Measurements from ENCODE around the gene RGS8. TPM values are rescaled to one million over a fixed set of nuclear protein-coding genes. Genes with fewer than 3 reads are reported as not detected.
A peak's percentile ranks its signal among the peaks of the same experiment; 100 is the strongest.

The RGS8 gene
- total and polyA plus RNA-seq, 10 of the 15 experiments (the other 5 are each of a cell fraction or from before 2014, with no cell fraction given) = 0.03 to 0.62 (median 0.33) TPM

DNA sequence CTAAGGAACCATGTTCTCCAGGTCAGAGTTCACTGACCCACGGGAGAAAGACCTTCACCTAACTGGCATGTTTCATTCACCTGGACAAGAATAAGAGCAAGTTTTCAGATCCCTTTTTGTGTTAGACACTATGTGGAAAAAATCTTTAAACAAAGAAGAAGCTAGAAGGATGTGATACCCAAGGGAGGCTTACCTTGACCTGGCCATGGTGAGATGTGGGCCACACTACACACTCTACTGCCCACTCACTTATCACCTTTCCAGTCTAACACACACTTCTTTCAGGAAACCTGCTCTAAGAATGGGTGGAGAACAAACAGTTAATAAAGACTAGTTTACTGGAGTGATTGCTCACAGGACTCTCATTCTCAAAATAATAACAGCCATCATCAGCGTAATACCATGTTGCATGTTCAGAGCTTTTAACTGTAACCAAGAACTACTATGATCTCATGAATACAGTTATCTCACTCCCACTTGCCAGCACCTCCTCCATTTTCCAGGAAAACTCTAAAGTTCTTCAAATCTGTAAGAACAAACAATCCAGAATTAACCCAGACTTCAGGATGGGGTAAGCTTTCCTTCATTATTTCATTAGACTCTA, 1.4 kb downstream of the RGS8 start:
- no peak for DNase-seq (ENCODE audit: low read depth, low spot score)
- ChIA-PET POLR2A (interaction anchor here (0.7 to 1.7 kb wide), 5 partner anchors 7 to 82 kb away, joined by 3 to 5 read pairs (median 3); no protein-coding TSS in a partner anchor), CTCF (interaction anchor here (1.1 to 4.3 kb wide), 7 partner anchors 8 to 100 kb away, joined by 3 to 33 read pairs (median 6); no protein-coding TSS in a partner anchor), RAD21 (ENCODE audit: unreplicated experiment) (interaction anchor here (0.7 to 4.6 kb wide), 13 partner anchors 11 to 100 kb away, joined by 3 to 31 read pairs (median 4); partner anchors contain the start of gene RGS16), SMC1A (ENCODE audit: uncharacterized antibody, unreplicated experiment) (interaction anchor here (0.7 to 7.8 kb wide), 18 partner anchors 8 to 898 kb away, joined by 3 to 58 read pairs (median 4); no protein-coding TSS in a partner anchor)
- H3K4me3 ChIP-seq = no peak overlapping the region
- intact Hi-C loops (cut with micrococcal nuclease; ENCODE audit: unreplicated experiment) (no loop called here), in situ Hi-C loops (cut with MboI) (no loop called here)
- H3K79me2 ChIP-seq (ENCODE audit: control insufficient read depth, insufficient read depth, low read length) = no peaks in the 10 kb centered on the region
- H3K4me2 ChIP-seq (ENCODE audit: control insufficient read depth, insufficient read depth) = no peak overlapping the region
- no TSS peak for BruUV-seq (replicated peaks)
- no peaks in the 10 kb centered on the region for H4K20me1 ChIP-seq (ENCODE audit: control insufficient read depth, insufficient read depth)
- FAIRE-seq = no peak
- peaks cover 18% of the 10 kb centered on the region; the same call in 1 of the 2 replicates for H3K4me1 ChIP-seq (ENCODE audit: control insufficient read depth, insufficient read depth, low read length)
- no peaks in the 10 kb centered on the region for H3K9me3 ChIP-seq (replicated peaks; ENCODE audit: control insufficient read depth, insufficient read depth, low read length)
- no peak overlapping the region for H3K9ac ChIP-seq (ENCODE audit: control insufficient read depth, insufficient read depth, low read length)
- 50% methylated on average over 2 of the region's 2 CpGs for WGBS (ENCODE audit: insufficient coverage, insufficient replicate concordance, low lambda C conversion rate, missing lambda C conversion rate)
- H2AFZ ChIP-seq (ENCODE audit: control insufficient read depth, low read depth, low read length) = no peak overlapping the region
- no peak overlapping the region for H3K27ac ChIP-seq (ENCODE audit: control insufficient read depth, insufficient read depth)
- ATAC-seq = peak; percentile 58
- H3K36me3 ChIP-seq (ENCODE audit: control insufficient read depth in 2 of 2, insufficient read depth in 2 of 2, low read length in 1 of 2) = no peaks in the 10 kb centered on the region
- no peak for TF ChIP-seq SREBF1 (IDR thresholded peaks at IDR 0.05; ENCODE audit: low read length)
- TF ChIP-seq, protein P1, sequence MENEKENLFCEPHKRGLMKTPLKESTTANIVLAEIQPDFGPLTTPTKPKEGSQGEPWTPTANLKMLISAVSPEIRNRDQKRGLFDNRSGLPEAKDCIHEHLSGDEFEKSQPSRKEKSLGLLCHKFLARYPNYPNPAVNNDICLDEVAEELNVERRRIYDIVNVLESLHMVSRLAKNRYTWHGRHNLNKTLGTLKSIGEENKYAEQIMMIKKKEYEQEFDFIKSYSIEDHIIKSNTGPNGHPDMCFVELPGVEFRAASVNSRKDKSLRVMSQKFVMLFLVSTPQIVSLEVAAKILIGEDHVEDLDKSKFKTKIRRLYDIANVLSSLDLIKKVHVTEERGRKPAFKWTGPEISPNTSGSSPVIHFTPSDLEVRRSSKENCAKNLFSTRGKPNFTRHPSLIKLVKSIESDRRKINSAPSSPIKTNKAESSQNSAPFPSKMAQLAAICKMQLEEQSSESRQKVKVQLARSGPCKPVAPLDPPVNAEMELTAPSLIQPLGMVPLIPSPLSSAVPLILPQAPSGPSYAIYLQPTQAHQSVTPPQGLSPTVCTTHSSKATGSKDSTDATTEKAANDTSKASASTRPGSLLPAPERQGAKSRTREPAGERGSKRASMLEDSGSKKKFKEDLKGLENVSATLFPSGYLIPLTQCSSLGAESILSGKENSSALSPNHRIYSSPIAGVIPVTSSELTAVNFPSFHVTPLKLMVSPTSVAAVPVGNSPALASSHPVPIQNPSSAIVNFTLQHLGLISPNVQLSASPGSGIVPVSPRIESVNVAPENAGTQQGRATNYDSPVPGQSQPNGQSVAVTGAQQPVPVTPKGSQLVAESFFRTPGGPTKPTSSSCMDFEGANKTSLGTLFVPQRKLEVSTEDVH (IDR thresholded peaks at IDR 0.05; ENCODE audit: low read depth, partially characterized antibody) = no peak
- TF ChIP-seq MTA2 (IDR thresholded peaks at IDR 0.05; ENCODE audit: low read depth) = peak; percentile 36; the same call in 1 of the 2 replicates
- no peak for TF ChIP-seq MXI1 (IDR thresholded peaks at IDR 0.05; ENCODE audit: low read depth, low read length)
- TF ChIP-seq, protein P2, sequence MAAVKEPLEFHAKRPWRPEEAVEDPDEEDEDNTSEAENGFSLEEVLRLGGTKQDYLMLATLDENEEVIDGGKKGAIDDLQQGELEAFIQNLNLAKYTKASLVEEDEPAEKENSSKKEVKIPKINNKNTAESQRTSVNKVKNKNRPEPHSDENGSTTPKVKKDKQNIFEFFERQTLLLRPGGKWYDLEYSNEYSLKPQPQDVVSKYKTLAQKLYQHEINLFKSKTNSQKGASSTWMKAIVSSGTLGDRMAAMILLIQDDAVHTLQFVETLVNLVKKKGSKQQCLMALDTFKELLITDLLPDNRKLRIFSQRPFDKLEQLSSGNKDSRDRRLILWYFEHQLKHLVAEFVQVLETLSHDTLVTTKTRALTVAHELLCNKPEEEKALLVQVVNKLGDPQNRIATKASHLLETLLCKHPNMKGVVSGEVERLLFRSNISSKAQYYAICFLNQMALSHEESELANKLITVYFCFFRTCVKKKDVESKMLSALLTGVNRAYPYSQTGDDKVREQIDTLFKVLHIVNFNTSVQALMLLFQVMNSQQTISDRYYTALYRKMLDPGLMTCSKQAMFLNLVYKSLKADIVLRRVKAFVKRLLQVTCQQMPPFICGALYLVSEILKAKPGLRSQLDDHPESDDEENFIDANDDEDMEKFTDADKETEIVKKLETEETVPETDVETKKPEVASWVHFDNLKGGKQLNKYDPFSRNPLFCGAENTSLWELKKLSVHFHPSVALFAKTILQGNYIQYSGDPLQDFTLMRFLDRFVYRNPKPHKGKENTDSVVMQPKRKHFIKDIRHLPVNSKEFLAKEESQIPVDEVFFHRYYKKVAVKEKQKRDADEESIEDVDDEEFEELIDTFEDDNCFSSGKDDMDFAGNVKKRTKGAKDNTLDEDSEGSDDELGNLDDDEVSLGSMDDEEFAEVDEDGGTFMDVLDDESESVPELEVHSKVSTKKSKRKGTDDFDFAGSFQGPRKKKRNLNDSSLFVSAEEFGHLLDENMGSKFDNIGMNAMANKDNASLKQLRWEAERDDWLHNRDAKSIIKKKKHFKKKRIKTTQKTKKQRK (IDR thresholded peaks at IDR 0.05; ENCODE audit: low read depth, low read length) = no peak
- TF ChIP-seq SPI1 (IDR thresholded peaks at IDR 0.05; ENCODE audit: borderline replicate concordance, insufficient read depth, low read depth, low read length) = peak; percentile 44; the same call in 1 of the 2 replicates
- no peak for TF ChIP-seq SUPT20H (IDR thresholded peaks at IDR 0.05; ENCODE audit: borderline replicate concordance, control insufficient read depth, low read depth, low read length)
- TF ChIP-seq YBX1 (IDR thresholded peaks at IDR 0.05) = no peak
- TF ChIP-seq, protein P3, sequence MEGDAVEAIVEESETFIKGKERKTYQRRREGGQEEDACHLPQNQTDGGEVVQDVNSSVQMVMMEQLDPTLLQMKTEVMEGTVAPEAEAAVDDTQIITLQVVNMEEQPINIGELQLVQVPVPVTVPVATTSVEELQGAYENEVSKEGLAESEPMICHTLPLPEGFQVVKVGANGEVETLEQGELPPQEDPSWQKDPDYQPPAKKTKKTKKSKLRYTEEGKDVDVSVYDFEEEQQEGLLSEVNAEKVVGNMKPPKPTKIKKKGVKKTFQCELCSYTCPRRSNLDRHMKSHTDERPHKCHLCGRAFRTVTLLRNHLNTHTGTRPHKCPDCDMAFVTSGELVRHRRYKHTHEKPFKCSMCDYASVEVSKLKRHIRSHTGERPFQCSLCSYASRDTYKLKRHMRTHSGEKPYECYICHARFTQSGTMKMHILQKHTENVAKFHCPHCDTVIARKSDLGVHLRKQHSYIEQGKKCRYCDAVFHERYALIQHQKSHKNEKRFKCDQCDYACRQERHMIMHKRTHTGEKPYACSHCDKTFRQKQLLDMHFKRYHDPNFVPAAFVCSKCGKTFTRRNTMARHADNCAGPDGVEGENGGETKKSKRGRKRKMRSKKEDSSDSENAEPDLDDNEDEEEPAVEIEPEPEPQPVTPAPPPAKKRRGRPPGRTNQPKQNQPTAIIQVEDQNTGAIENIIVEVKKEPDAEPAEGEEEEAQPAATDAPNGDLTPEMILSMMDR (IDR thresholded peaks at IDR 0.05 in 2 of 3, conservative IDR thresholded peaks at IDR 0.05 in 1 of 3; ENCODE audit: control insufficient read depth in 2 of 3, extremely low read depth in 1 of 3, insufficient read depth in 1 of 3, low read depth in 3 of 3, low read length in 3 of 3) = no peak
- TF ChIP-seq NR2F1 (conservative IDR thresholded peaks at IDR 0.05) = peak; percentile 86
- TF ChIP-seq IKZF2 (IDR thresholded peaks at IDR 0.05) = peak; percentile 46 to 47; a peak in 2 of 4 replicates
- TF ChIP-seq MEF2B (IDR thresholded peaks at IDR 0.05; ENCODE audit: partially characterized antibody, poor library complexity, severe bottlenecking) = peak; percentile 26
- peak; percentile 37; the same call in 1 of the 2 replicates for TF ChIP-seq IKZF1 (conservative IDR thresholded peaks at IDR 0.05)
- no peak for TF ChIP-seq ETV6 (conservative IDR thresholded peaks at IDR 0.05 in 1 of 2, IDR thresholded peaks at IDR 0.05 in 1 of 2; ENCODE audit: borderline replicate concordance in 1 of 2, low read depth in 1 of 2)
- H3K27me3 ChIP-seq (replicated peaks in 1 of 2; ENCODE audit: control insufficient read depth in 2 of 2, insufficient read depth in 2 of 2, low read length in 1 of 2) = no peaks in the 10 kb centered on the region; a peak in 1 of 4 replicates

All from GM12878 (cell line).